ENCODE data around the gene LRMDA. TPM values are rescaled to one million over a fixed set of nuclear protein-coding genes. Genes with fewer than 3 reads are reported as not detected.

LRMDA gene
- total RNA-seq, 1 donor from 2014 or later: not detected

DNA sequence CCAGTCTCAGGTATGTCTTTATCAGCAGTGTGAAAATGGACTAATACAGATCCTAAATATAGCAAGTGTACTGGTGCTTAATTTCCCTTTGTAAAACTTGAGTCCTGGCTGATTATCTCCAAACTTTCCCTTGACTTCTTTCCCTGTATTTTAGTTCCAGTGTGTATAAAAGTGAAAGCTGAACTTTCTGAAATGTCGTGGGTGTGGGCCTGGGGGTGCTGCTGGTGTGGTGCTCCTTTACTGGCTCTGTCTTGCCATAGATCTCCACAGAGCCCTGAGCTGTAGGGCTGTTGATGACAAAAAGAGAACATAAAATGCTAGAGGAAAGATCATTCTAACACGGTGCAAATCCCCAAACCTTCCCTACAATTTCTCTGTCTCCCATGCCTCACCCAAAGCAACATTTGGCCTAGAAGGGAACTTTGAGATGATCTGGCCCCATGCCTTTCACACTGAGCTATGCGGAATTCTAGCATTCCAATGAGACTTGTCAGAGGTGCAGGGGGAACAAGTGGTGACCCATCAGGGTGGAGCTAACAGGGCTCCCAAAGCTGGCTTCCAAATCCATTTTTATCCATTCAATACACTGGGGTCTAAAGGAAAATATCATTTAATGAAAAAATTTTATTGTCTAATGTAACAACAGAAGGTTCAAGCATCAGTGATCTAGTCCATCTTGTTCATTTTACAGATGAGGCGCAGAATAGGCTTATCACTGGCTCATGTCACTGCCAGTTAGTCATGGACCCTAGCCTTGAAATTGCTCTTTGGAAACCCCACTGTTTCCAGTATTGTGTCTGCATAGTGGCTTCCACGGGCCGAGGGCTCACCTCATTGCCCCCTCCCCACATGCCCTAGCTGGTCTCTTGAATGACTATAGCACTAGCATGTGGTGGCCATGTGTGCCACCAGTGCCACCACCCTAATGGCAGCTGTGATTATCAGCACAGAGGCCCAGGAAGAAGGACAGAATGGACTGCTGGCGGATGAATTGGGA is 1000.9 kb downstream of the LRMDA start:
- H3K27me3 Mint-ChIP-seq: no peaks in the 10 kb centered on the region
- H3K36me3 Mint-ChIP-seq (ENCODE audit: low read depth): no peaks in the 10 kb centered on the region
- H3K4me3 Mint-ChIP-seq: no peak overlapping the region
- no peak overlapping the region for H3K27ac Mint-ChIP-seq
- no peaks in the 10 kb centered on the region for H3K9me3 Mint-ChIP-seq
- DNase-seq: no peak
- H3K4me1 Mint-ChIP-seq: no peaks in the 10 kb centered on the region
- intact Hi-C loops (cut with micrococcal nuclease): no loop called here

DNA sequence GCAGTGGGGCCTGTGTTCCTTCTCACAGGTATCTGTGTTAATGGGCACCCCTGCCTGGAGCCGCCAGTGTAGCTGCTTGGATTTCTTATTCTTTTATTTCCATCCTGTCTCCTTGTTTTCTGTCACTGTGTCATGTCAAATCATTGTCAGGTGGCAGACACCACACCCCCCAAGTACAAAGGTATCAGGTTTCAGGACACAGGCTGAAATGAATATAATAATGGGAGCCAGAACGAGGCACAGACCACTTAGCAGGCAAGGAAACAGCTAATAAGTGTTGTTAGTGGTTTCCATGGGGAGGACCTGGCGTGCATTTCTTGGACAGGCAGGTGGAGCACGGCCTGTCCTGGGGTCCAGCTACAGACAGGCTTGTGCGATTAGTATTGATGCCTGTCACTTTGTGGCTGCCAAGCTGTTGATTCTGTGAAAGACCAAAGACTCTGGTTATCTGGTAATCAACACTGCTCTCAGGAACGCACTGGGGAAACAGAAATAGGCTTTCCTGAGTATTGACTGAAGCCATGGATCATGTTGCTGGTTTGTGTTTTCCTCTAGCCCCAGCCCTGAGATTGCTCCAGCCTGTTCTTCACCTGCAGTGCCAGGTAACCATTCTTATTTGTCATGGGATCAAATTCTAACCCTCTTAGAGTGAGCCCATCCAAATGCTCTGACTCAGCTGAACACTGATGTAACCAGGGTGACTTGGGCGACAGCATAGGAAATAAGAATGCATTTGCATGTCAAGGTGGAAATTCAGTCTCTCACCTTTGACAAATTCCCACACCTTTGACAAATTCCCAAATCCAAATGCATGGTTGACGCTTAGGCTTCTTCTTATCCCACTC is 1002.0 kb downstream of the LRMDA start:
- H3K27ac Mint-ChIP-seq: no peak overlapping the region
- no peak overlapping the region for H3K4me3 Mint-ChIP-seq
- no peak for DNase-seq
- H3K27me3 Mint-ChIP-seq: no peaks in the 10 kb centered on the region
- no peaks in the 10 kb centered on the region for H3K4me1 Mint-ChIP-seq
- intact Hi-C loops (cut with micrococcal nuclease): no loop called here
- H3K9me3 Mint-ChIP-seq: no peaks in the 10 kb centered on the region
- H3K36me3 Mint-ChIP-seq (ENCODE audit: low read depth): no peaks in the 10 kb centered on the region

DNA sequence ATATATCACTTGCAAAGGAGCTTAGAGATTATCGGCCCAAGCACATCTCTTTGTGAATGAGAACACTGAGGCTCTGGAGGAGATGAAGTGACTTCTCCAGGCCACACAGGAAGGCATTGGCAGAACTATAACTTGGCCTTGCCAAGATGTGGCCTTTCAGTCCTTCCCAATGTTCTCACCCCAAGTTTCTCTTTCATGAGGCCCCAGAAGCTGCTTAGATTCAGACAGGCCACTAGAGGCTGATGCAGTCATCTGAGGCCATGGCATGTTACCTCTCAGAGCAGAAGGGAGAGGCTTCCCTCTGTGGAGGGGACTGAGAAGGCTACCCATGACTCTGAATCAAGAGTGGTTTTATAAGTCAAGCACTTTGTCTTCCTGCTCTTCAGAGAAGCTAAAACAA is 1003.7 kb downstream of the LRMDA start:
- H3K27me3 Mint-ChIP-seq: no peaks in the 10 kb centered on the region
- H3K36me3 Mint-ChIP-seq (ENCODE audit: low read depth): no peaks in the 10 kb centered on the region
- H3K4me1 Mint-ChIP-seq: no peaks in the 10 kb centered on the region
- intact Hi-C loops (cut with micrococcal nuclease): no loop called here
- no peak overlapping the region for H3K4me3 Mint-ChIP-seq
- DNase-seq: no peak
- no peak overlapping the region for H3K27ac Mint-ChIP-seq
- no peaks in the 10 kb centered on the region for H3K9me3 Mint-ChIP-seq

DNA sequence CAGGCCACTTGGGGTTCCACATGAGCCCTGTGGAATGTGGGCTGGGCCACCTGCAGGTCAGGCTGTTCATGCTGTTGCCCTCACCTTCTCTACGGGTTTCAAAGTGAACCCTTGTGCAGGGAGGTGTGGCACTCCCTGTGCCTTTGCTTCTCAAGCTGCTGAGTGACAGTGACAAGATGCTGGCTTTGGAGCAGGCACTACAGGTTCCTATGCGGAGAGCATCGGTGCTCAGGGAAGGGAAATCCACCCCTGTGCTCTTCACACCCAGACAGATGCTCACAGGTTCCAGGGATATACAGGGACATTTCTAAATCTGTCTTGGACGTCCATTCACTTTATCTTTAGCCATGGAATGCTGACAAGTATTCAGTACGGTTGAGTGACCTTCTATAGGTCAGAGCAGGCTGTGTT is 1005.0 kb downstream of the LRMDA start:
- intact Hi-C loops (cut with micrococcal nuclease): no loop called here
- no peak for DNase-seq
- H3K36me3 Mint-ChIP-seq (ENCODE audit: low read depth): no peaks in the 10 kb centered on the region
- H3K27ac Mint-ChIP-seq: no peak overlapping the region
- no peaks in the 10 kb centered on the region for H3K9me3 Mint-ChIP-seq
- H3K27me3 Mint-ChIP-seq: no peaks in the 10 kb centered on the region
- H3K4me3 Mint-ChIP-seq: no peak overlapping the region
- no peaks in the 10 kb centered on the region for H3K4me1 Mint-ChIP-seq

DNA sequence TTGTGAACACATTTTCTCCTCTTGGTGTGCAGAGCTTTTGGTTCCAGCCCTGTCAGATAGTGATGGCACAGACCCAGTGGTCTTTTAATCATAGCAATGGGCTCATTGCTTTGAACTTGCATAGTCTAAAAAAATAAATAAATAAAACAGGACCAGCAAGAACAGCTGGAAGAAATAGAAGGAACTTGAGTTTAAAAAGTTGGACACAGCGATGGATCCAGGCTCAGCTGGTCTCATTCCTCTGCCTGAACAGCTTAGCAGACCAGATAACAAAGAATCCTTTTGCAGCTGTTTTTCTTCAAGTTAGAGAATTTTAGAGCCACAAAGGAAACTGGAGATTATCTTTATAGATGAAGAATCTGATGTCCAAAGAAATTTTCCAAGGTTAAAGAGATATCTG is 1005.6 kb downstream of the LRMDA start:
- DNase-seq: no peak
- intact Hi-C loops (cut with micrococcal nuclease): no loop called here
- Mint-ChIP-seq H3K4me1 (no peaks in the 10 kb centered on the region), H3K27me3 (no peaks in the 10 kb centered on the region), H3K36me3 (ENCODE audit: low read depth) (no peaks in the 10 kb centered on the region), H3K9me3 (no peaks in the 10 kb centered on the region), H3K4me3 (no peak overlapping the region), H3K27ac (no peak overlapping the region)

DNA sequence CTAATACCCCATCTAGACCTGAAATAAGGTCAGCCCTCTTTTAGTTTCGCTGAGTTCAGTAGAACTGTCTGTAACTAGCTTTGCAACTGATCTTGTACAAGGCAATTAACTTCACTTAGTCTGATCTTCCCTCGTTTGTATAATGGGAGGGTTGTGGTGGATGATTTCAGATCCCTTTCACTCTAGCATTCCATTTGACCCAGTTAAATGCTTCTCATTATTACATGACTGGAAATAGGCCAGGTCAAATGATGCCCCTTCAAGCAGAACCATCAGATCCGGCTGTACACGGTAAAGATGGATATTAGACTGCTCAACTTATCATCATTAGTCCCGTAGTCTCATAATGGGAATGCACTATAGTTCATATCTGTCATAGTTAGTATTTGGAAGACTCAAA is 1009.0 kb downstream of the LRMDA start:
- intact Hi-C loops (cut with micrococcal nuclease): no loop called here
- H3K9me3 Mint-ChIP-seq: no peaks in the 10 kb centered on the region
- H3K27me3 Mint-ChIP-seq: no peaks in the 10 kb centered on the region
- no peak overlapping the region for H3K4me3 Mint-ChIP-seq
- no peak overlapping the region for H3K27ac Mint-ChIP-seq
- H3K4me1 Mint-ChIP-seq: no peaks in the 10 kb centered on the region
- H3K36me3 Mint-ChIP-seq (ENCODE audit: low read depth): no peaks in the 10 kb centered on the region
- DNase-seq: peak; percentile 5

DNA sequence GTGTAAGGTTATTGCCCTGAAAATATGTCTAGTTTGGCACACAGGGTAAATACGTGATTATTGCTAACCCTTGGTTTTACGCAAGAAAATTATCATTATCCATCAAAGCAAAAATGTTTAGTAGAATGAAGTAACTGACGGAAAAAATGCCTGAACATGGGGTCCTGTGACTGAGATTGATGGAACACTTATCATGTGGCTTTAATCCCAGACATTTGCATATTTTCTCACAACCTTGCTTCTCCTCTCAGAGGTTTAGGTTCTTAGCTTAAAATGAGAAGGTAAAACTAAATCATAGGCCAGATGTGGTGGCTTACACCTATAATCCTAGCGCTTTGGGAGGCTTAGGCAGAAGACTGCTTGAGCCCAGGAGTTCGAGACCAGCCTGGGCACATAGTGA is 1010.7 kb downstream of the LRMDA start:
- Mint-ChIP-seq H3K9me3 (no peaks in the 10 kb centered on the region), H3K36me3 (ENCODE audit: low read depth) (no peaks in the 10 kb centered on the region), H3K27me3 (no peaks in the 10 kb centered on the region), H3K27ac (no peak overlapping the region), H3K4me1 (no peaks in the 10 kb centered on the region), H3K4me3 (no peak overlapping the region)
- DNase-seq: peak; percentile 2
- intact Hi-C loops (cut with micrococcal nuclease): no loop called here

DNA sequence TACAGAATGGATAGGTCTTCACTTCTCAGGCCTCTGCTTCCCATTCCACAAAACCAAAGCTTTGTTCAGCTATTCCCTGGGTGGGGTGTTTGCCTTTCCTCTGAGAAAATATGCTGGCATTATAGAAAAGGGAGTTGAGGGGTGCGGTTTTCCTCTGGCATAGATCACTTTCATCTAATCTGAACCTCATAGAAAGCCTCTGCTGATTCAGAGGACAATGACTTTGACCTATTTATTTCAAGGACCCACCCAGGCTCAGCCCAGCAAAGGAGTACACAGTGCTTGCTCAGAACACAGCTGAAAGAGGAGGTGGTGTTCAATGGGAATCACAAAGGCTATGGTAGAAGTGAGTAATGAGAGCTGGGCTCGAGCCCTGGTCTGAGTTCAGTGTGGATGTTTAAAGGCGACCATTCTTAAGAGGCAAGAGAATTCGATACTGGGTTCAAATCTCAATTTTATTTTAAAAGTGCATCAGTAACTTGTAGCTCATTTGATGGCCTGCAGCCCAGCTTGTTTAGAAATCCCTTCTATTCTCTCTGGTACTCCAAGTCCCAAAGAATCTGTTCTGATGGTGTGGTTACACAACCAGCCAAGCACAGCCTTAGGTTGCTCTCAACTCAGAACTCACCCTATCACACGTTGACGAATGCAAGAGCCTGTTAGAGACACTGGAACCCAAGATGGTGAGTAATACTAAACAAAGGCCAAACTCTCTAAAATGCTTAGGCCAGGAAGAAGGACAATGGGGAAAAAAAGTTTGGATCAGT is 1012.8 kb downstream of the LRMDA start:
- no peaks in the 10 kb centered on the region for H3K9me3 Mint-ChIP-seq
- intact Hi-C loops (cut with micrococcal nuclease): no loop called here
- no peak for DNase-seq
- no peaks in the 10 kb centered on the region for H3K4me1 Mint-ChIP-seq
- H3K27me3 Mint-ChIP-seq: no peaks in the 10 kb centered on the region
- H3K27ac Mint-ChIP-seq: no peak overlapping the region
- H3K36me3 Mint-ChIP-seq (ENCODE audit: low read depth): no peaks in the 10 kb centered on the region
- H3K4me3 Mint-ChIP-seq: no peak overlapping the region

DNA sequence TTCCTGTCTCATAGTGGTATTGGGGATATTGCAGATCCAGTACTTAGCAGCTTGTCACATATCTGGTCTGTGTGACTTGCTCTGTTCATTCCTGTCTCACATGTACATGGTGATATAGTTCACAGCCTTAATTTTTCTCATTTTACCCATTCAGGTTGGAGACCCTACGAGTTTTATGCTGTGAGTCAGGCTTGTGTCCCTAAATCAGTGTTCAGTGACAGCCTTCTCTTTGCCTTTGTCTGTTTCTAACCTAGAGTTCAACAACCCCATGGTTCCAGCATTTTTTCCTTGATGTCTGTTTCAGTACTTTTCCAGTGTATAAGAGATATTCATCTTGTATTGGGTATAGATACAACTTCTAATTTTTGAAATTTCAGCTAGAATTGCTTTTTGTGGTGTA is 1016.2 kb downstream of the LRMDA start:
- intact Hi-C loops (cut with micrococcal nuclease): no loop called here
- H3K27ac Mint-ChIP-seq: no peak overlapping the region
- H3K4me1 Mint-ChIP-seq: no peaks in the 10 kb centered on the region

DNA sequence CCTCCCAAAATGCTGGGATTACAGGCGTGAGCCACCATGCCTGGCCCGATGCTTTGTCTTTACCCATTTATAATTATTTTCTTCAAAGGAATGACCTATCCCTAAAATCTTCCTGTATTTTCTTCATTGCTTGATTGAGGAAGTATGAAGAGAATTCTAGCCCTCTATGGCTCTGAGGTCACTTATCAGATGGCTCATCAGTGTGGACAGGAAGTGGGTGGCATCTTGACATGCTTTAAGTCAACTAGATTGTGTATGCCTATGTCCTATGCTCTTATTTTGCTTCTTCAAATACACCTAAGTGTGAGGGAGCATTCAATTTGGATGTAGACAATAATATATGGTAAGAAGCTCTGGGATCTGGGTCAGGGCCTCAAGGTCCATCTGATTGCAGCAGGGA is 1020.5 kb downstream of the LRMDA start:
- Mint-ChIP-seq H3K4me3 (no peak overlapping the region), H3K4me1 (no peaks in the 10 kb centered on the region), H3K27ac (no peak overlapping the region), H3K36me3 (ENCODE audit: low read depth) (no peaks in the 10 kb centered on the region), H3K9me3 (no peaks in the 10 kb centered on the region), H3K27me3 (no peaks in the 10 kb centered on the region)
- no peak for DNase-seq
- intact Hi-C loops (cut with micrococcal nuclease): no loop called here

More for the DNA sequence above, 1016.2 kb downstream of the LRMDA start:
- H3K36me3 Mint-ChIP-seq (ENCODE audit: low read depth): no peaks in the 10 kb centered on the region
- H3K9me3 Mint-ChIP-seq: no peaks in the 10 kb centered on the region
- H3K4me3 Mint-ChIP-seq: no peak overlapping the region
- H3K27me3 Mint-ChIP-seq: no peaks in the 10 kb centered on the region
- DNase-seq: no peak

DNA sequence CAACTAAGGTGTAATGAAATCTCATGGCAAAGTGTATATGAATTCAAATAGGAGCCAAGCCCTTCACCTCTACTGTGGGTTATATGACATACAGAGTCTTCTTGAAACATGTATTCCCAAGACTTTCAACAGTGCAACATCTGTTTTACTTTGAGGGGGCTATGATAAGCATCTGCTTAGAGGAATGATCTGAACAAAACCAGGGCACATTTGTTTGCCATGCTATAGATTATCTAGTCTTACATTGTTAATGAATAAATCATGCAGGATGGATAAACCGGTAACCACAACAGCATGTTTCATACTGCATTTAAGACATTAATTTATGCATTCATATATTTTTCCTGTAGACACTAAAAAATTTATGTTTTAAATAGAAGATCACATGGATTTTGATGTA is 1021.9 kb downstream of the LRMDA start:
- Mint-ChIP-seq H3K9me3 (no peaks in the 10 kb centered on the region), H3K27ac (no peak overlapping the region), H3K4me3 (no peak overlapping the region), H3K36me3 (ENCODE audit: low read depth) (no peaks in the 10 kb centered on the region), H3K27me3 (no peaks in the 10 kb centered on the region), H3K4me1 (no peaks in the 10 kb centered on the region)
- intact Hi-C loops (cut with micrococcal nuclease): no loop called here
- no peak for DNase-seq

DNA sequence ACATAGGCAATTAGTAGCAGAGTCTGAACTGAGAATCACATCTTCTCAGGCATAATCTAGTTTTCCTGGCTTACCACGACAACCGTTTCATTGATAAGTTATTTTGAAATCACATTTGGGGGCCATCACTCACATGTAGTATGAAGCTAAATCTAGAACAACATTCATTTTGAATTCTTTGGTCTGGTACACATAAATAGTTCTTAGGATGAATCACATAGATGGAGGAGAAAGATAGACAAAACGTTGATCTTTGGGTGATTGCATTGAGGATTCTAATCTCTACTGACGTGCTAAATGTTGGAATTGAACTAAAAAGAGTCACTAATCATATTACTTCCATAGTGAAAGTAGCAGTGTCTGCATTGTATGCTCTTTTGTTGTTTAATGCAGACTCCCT is 1022.6 kb downstream of the LRMDA start:
- H3K36me3 Mint-ChIP-seq (ENCODE audit: low read depth): no peaks in the 10 kb centered on the region
- H3K27ac Mint-ChIP-seq: no peak overlapping the region
- DNase-seq: no peak
- intact Hi-C loops (cut with micrococcal nuclease): no loop called here
- H3K27me3 Mint-ChIP-seq: no peaks in the 10 kb centered on the region
- no peaks in the 10 kb centered on the region for H3K9me3 Mint-ChIP-seq
- no peak overlapping the region for H3K4me3 Mint-ChIP-seq
- no peaks in the 10 kb centered on the region for H3K4me1 Mint-ChIP-seq

DNA sequence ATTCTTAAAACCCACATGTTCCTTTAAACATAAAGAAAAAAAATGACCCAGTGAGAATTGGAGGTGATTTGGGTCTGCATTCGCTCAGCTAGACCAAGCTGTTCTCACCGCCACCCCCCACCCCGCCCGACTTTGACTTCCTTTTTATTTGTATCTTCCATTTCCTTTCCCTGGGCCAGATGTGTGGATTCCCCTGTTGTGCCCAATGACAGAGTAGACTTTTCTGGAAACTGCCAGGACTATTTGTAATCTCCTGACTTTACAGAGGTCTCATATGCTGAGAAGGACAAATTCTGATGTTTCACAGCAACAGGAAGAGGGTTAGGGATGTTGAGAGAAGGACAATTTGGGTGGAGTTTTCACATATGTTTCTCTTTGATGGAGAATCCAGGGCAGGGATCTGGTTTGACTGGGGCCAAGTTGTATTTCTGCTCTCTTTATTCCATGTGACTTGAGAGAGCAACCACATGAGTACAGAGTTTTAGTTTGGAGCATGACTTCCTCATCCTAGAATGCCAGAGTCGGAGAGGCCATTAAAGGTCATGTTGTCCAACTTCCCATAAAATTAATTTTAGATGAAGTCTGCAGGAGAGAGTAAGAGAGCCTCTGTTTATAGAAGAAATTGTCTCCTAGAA is 1023.2 kb downstream of the LRMDA start:
- H3K27ac Mint-ChIP-seq: no peak overlapping the region
- no peaks in the 10 kb centered on the region for H3K4me1 Mint-ChIP-seq
- DNase-seq: no peak
- H3K27me3 Mint-ChIP-seq: no peaks in the 10 kb centered on the region
- H3K9me3 Mint-ChIP-seq: no peaks in the 10 kb centered on the region
- H3K36me3 Mint-ChIP-seq (ENCODE audit: low read depth): no peaks in the 10 kb centered on the region
- no peak overlapping the region for H3K4me3 Mint-ChIP-seq
- intact Hi-C loops (cut with micrococcal nuclease): no loop called here
